ENCODE results near the gene MTX3.

MTX3 gene

GRCh38 chr5:79990598-79991507, at the start of gene MTX3:
TSS of gene MTX3 (minus strand) at chr5:79991262. CDS start at chr5:79991238, 24 bp downstream.
- peak; percentile 86 for DNase-seq (ENCODE audit: extremely low read depth, insufficient read length)
- no peaks in the 10 kb centered on the region for H3K36me3 ChIP-seq (ENCODE audit: control insufficient read depth, insufficient read depth, low read length)
- H3K4me3 ChIP-seq (replicated peaks; ENCODE audit: low read depth, low read length): peak within 1 kb of the TSS; percentile 98
- H3K27me3 ChIP-seq (replicated peaks; ENCODE audit: control insufficient read depth, insufficient read depth, low read length): no peaks in the 10 kb centered on the region
- no peak for TF ChIP-seq CTCF (IDR thresholded peaks at IDR 0.05; ENCODE audit: insufficient read depth, low read length, poor library complexity, severe bottlenecking)

GRCh38 chr5:80039650-80040049, 48.6 kb upstream of the MTX3 start:
- DNase-seq (ENCODE audit: extremely low read depth, insufficient read length): no peak
- H3K4me3 ChIP-seq (replicated peaks; ENCODE audit: low read depth, low read length): no peak overlapping the region
- H3K36me3 ChIP-seq (ENCODE audit: control insufficient read depth, insufficient read depth, low read length): no peaks in the 10 kb centered on the region
- TF ChIP-seq CTCF (IDR thresholded peaks at IDR 0.05; ENCODE audit: insufficient read depth, low read length, poor library complexity, severe bottlenecking): no peak
- peaks cover 2% of the 10 kb centered on the region; the same call in 1 of the 2 replicates for H3K27me3 ChIP-seq (replicated peaks; ENCODE audit: control insufficient read depth, insufficient read depth, low read length)

- DNase-seq (ENCODE audit: extremely low read depth, insufficient read length): peak; percentile 9
- H3K27me3 ChIP-seq (replicated peaks; ENCODE audit: control insufficient read depth, insufficient read depth, low read length): 0 out of 2 replicates have a peak, but pooled peaks cover 2% of the 10 kb centered on the region
- TF ChIP-seq CTCF (IDR thresholded peaks at IDR 0.05; ENCODE audit: insufficient read depth, low read length, poor library complexity, severe bottlenecking): no peak
- no peak overlapping the region for H3K4me3 ChIP-seq (replicated peaks; ENCODE audit: low read depth, low read length)
- H3K36me3 ChIP-seq (ENCODE audit: control insufficient read depth, insufficient read depth, low read length): no peaks in the 10 kb centered on the region
Observed at GRCh38 chr5:80037366-80037765, 46.3 kb upstream of the MTX3 start.

GRCh38 chr5:80036615-80037014, 45.6 kb upstream of the MTX3 start:
- 0 out of 2 replicates have a peak, but pooled peaks cover 2% of the 10 kb centered on the region for H3K27me3 ChIP-seq (replicated peaks; ENCODE audit: control insufficient read depth, insufficient read depth, low read length)
- H3K4me3 ChIP-seq (replicated peaks; ENCODE audit: low read depth, low read length): no peak overlapping the region

GRCh38 chr5:80035839-80036238, 44.8 kb upstream of the MTX3 start:
- no peak overlapping the region for H3K4me3 ChIP-seq (replicated peaks; ENCODE audit: low read depth, low read length)
- 0 out of 2 replicates have a peak, but pooled peaks cover 2% of the 10 kb centered on the region for H3K27me3 ChIP-seq (replicated peaks; ENCODE audit: control insufficient read depth, insufficient read depth, low read length)

More at GRCh38 chr5:80036615-80037014, 45.6 kb upstream of the MTX3 start:
- DNase-seq (ENCODE audit: extremely low read depth, insufficient read length): no peak
- no peaks in the 10 kb centered on the region for H3K36me3 ChIP-seq (ENCODE audit: control insufficient read depth, insufficient read depth, low read length)
- no peak for TF ChIP-seq CTCF (IDR thresholded peaks at IDR 0.05; ENCODE audit: insufficient read depth, low read length, poor library complexity, severe bottlenecking)

More at GRCh38 chr5:80035839-80036238, 44.8 kb upstream of the MTX3 start:
- H3K36me3 ChIP-seq (ENCODE audit: control insufficient read depth, insufficient read depth, low read length): no peaks in the 10 kb centered on the region
- no peak for DNase-seq (ENCODE audit: extremely low read depth, insufficient read length)
- TF ChIP-seq CTCF (IDR thresholded peaks at IDR 0.05; ENCODE audit: insufficient read depth, low read length, poor library complexity, severe bottlenecking): no peak
